ENCODE measurements around the gene FRMPD2.
"Not testable (repeated sequence)": the region's sequence is repeated elsewhere in the genome, so short reads cannot be mapped to it uniquely, and the experiment has no call there.

FRMPD2 gene

GRCh38 chr10:48139953-48140850 is 134.3 kb downstream of the FRMPD2 start:
- not testable (repeated sequence) for DNase-seq (ENCODE audit: low read depth in 2 of 2)

GRCh38 chr10:48128954-48129353 is 145.5 kb downstream of the FRMPD2 start:
- not testable (repeated sequence) for DNase-seq (ENCODE audit: low read depth in 2 of 2)

GRCh38 chr10:48126251-48126650 is 148.2 kb downstream of the FRMPD2 start:
- DNase-seq (ENCODE audit: low read depth in 2 of 2) = not testable (repeated sequence)

GRCh38 chr10:48125631-48126030 is 148.9 kb downstream of the FRMPD2 start:
- not testable (repeated sequence) for DNase-seq (ENCODE audit: low read depth in 2 of 2)

GRCh38 chr10:48122618-48123017 is 151.9 kb downstream of the FRMPD2 start:
- not testable (repeated sequence) for DNase-seq (ENCODE audit: low read depth in 2 of 2)

- not testable (repeated sequence) for DNase-seq (ENCODE audit: low read depth in 2 of 2)
Observed at GRCh38 chr10:48110277-48110676, 164.2 kb downstream of the FRMPD2 start.
